HEK293T (cell line): ENCODE results near the gene LTBP2.

Source experiments
- ARNT ChIP-seq: fragments of 450-650 bp; IDR thresholded peaks from 2 replicates; pipeline ENCODE4 v1.6.1; 2017; ENCODE audit warnings: mild to moderate bottlenecking
- BHLHE40 ChIP-seq: fragments of 450-650 bp; IDR thresholded peaks from 2 replicates; pipeline ENCODE4 v1.6.1; 2016; ENCODE audit warnings: mild to moderate bottlenecking, moderate library complexity, borderline replicate concordance
- CTBP1 ChIP-seq: fragments of 450-650 bp; IDR thresholded peaks from 2 replicates; pipeline ENCODE4 v1.6.1; 2016; ENCODE audit warnings: borderline replicate concordance
- ELF4 ChIP-seq: fragments of 450-650 bp; IDR thresholded peaks from 2 replicates; pipeline ENCODE4 v1.6.1; 2017; ENCODE audit warnings: antibody characterized with exemption
- FOXA1 ChIP-seq: fragments of 450-650 bp; IDR thresholded peaks from 2 replicates; pipeline ENCODE4 v1.6.1; 2016; ENCODE audit warnings: mild to moderate bottlenecking
- FOXK2 ChIP-seq: fragments of 450-650 bp; IDR thresholded peaks from 2 replicates; pipeline ENCODE4 v1.6.1; 2016; ENCODE audit warnings: mild to moderate bottlenecking
- HDGF ChIP-seq: fragments of 450-650 bp; IDR thresholded peaks from 2 replicates; pipeline ENCODE4 v1.6.1; 2017; ENCODE audit warnings: antibody characterized with exemption, borderline replicate concordance
- LEF1 ChIP-seq: fragments of 450-650 bp; IDR thresholded peaks from 2 replicates; pipeline ENCODE4 v1.6.1; 2017; ENCODE audit warnings: mild to moderate bottlenecking, borderline replicate concordance
- SP1 ChIP-seq: fragments of 450-650 bp; IDR thresholded peaks from 2 replicates; pipeline ENCODE4 v1.6.1; 2017
- SUZ12 ChIP-seq: fragments of 450-650 bp; IDR thresholded peaks from 2 replicates; pipeline ENCODE4 v1.6.1; 2016; ENCODE audit warnings: mild to moderate bottlenecking
- ZNF384 ChIP-seq: fragments of 450-650 bp; IDR thresholded peaks from 2 replicates; pipeline ENCODE4 v1.6.1; 2016
- TF ChIP-seq, protein P1 (sequence below): fragments of 450-650 bp; IDR thresholded peaks from 2 replicates; pipeline ENCODE4 v1.6.1; 2016

DNA sequence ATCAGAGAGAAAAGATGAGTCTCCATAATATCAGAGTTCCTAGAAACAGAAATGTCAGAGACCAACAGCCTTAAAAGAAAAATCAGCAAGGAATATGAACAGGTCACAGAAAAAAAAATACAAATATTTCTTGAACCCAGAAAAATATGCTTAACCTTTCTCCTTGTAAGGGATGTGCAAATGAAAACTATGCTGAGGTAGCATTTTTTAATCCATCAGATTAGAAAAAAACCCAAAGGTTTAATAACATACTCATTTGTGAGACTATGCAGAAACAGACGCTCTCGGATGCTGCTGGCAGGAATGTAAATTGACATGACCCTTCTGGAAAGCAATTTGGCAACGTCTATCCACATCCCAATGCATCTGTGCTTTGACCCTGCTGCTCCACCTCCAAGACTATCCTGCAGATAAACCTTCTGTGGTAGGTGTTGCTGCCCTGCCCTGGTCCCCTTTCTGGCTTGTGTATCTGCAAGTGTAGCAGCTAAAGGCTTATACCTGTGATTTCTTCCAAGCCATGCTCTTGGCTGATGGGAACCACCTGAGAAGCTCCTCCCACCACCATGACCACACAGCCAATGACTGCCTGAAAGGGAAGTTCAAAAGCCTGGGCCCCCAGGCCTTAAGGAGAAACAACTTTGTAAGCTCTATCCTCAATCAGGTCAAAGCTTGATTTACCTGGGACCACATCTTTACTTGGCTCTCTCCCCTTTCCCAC is 49.4 kb downstream of the LTBP2 start:
- TF ChIP-seq FOXK2 (no peak), HDGF (no peak), ZNF384 (no peak), FOXA1 (no peak), SP1 (no peak), CTBP1 (no peak), BHLHE40 (no peak), SUZ12 (no peak), LEF1 (no peak), ELF4 (no peak), ARNT (no peak)
- TF ChIP-seq, protein P1, sequence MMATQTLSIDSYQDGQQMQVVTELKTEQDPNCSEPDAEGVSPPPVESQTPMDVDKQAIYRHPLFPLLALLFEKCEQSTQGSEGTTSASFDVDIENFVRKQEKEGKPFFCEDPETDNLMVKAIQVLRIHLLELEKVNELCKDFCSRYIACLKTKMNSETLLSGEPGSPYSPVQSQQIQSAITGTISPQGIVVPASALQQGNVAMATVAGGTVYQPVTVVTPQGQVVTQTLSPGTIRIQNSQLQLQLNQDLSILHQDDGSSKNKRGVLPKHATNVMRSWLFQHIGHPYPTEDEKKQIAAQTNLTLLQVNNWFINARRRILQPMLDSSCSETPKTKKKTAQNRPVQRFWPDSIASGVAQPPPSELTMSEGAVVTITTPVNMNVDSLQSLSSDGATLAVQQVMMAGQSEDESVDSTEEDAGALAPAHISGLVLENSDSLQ: no peak
